Stimulated activated CD4-positive, alpha-beta T cell treated with anti-CD3 and anti-CD28 coated beads, Interleukin-2, amount 100 ng/mL, for 48 hours (primary cell): Measurements from ENCODE around the gene TMEM219.
A peak's percentile ranks its signal among the peaks of the same experiment; 100 is the strongest.
"Not testable (repeated sequence)": the region's sequence is repeated elsewhere in the genome, so short reads cannot be mapped to it uniquely, and the experiment has no call there.

Experiments
- DNase-seq, 2 donors: peaks; one replicate each; pipeline ENCODE4 v3.0.0-alpha.2; 2020

The TMEM219 gene

DNA sequence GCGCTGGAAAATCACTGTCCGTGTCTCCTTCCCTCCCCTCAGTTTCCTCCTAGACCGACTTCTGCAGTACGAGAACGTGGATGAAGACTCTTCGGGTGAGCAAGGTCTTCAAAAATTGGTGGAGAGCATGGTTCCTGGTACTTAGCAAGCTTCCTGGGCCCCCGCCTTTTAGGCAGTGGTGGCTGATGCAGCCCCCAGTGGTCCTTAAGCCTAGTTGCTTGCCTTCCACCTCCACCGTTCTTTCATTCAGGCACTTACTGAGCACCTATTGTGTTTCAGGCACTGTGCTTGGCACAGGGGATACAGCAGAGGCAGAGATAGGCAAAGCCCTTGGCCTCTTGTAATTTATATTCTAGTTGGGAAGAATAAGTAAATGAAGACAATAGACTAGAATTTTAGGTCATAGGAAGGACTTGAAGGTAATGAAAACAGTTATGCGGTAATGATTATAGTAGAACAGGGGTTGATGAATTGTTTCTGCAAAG is 34.9 kb downstream of the TMEM219 start:
- DNase-seq: no peak

DNA sequence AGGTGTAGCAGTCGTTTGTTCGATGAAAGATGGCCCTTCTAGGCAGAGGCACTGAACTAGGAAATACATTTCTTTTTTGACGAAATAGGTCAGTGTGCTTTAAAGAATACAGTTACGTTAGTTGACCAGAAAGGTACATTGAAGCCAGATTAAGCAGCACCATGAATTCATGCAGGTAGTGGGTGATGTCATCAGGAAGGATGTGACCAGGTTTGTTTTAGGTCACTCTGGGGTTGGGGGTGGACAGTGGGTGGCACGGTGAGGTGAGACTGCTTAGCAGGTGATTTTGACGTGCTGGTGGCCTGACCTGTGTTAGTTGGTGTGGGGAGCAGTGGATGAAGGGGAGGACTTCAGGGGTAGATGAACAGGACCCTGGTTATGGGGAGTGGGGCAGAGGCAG is 37.7 kb downstream of the TMEM219 start:
- no peak for DNase-seq

DNA sequence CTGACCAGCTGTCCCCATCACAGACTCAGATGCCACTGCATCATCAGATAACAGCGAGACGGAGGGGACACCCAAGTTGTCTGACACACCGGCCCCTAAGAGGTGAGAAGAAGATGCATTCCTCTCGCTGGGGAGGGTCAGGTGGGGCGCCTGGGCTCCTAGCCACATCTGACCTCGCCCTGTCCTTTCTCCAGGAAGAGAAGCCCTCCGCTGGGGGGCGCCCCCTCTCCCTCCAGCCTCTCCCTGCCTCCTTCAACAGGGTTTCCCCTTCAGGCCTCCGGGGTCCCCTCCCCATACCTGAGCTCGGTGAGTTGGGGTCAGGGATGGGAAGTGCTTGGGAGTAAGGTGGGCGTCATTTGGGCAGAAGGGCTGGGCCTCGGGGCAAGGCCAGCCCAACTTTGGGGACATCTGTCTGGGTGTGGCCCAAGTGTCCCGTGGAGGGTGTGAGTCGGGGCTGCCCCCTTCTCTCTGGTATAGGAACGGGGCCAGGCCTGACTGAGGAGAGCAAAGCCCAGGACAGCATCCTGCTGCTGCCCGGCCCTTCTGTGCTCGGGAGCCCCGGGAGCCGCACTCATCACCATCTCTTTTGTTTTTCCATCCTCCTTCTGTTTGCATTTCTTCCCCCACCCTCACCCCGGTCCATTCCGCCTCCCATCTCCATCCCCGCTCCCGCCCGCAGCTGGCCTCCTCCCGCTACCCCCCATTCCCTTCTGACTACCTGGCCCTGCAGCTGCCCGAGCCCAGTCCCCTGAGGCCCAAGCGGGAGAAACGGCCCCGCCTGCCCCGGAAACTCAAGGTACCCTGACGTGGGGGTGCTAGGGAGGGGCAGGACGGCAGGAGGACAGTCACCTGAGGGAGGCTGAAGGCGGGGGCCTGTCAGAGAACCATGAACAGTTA is 39.1 kb downstream of the TMEM219 start:
- no peak for DNase-seq

DNA sequence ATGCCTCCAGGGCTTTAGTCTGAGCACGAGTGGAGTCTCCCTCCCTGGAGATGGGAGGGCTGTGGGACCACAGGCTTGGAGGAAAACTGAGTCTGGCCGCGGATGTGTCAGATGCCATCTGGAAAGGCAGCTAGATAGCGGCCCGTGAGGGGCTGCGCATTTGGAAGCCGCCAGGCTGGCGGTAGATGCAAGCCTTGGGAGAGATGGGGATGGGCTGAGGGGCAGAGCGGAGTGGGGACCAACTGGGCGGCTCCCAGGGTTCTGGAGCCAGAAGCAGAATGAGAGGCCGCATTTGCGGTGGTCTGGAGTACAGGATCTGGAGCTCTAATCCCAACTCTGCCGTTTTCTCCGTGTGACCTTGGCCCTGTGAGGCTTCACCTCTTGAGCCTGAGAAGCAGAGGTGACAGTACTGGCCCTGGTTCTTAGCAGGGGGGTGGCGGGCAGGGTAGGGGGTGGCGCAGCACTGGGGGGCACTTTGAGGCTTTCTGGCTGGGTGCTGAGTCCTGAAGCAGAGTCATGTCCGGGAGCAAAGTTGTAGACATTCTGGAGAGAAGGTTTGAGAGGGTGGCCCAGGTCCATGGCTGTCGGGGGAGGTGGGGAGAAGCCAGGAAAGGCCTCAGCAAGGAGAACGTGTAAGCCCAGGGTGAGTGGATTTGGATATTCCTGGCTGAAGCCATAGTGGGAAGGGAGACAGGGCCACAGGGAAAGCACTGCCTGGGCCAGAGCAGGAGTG is 40.9 kb downstream of the TMEM219 start:
- no peak for DNase-seq

DNA sequence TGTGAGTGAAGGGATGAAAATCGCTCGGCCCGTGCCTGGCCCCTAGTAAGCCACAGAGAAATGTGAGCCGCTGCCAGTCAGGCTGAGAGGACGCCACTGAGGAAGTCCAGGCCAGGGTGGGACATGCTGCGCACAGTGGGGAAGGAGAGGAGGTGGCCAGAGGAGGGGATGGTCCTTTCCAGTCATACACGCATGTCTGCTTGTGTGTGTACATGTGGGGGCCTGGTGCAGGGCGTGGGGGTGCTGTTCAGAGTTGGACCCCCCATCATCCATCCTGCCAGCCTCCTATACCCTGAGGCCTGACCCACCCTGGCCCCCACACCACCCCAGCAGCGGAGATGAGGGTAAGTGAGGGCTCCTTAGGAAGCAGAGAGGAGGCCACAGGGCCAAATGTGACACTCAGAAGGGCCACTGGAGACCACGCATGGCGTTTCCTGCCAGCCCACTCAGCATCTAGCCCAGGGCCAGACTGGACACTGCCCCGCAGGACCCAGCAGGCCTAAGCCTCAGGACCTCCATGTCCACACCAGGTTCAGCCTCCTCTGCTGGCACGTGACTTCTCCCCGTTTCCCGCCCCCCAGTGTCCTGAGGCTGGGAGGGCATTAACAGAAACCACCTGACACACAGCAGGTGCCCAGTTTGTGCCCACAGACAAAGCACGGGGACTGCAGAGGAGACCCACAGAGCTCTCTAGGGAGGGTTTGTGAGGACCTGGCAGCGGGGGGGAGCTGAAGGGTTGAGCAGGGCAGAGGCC is 42.0 kb downstream of the TMEM219 start:
- no peak for DNase-seq

DNA sequence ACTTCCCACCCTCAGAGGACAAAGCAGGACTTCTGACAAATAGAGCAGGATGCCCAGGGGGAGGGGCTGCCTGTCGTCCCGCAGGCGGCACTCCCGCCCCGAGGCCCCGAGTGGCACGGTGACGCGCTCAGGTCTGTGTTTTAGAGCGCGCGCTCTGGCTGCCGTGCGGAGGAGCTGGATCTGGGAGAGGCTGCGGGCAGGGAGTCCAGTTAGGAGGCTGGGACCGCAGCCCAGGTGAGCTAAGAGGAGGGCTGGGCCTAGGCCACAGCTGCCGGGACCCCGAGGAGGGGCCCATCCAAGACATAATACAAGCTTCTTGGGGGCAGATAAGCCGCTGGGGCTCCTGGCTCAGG is 42.5 kb downstream of the TMEM219 start:
- DNase-seq: no peak

DNA sequence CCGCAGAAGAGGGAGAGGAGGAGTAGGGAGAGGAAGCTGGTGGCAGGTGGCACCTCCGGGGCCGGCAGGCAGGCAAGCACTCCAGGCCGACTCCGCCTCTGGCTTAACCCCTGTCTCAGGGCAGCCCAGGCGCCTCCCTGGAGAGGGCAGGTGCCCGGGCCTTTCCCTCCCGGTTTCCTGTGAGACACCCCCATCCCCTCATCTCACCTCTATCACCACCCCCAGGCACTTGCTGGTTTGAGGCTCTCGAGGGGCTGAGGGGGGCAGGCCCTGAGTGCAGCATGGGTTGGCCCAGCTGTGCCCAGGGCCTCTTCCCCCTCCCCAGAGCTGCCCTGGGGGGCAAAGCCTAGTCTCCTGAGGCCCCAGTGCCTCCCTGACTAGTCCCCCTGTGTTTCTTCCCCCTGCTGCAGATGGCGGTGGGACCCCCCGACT is 42.9 kb downstream of the TMEM219 start:
- no peak for DNase-seq

DNA sequence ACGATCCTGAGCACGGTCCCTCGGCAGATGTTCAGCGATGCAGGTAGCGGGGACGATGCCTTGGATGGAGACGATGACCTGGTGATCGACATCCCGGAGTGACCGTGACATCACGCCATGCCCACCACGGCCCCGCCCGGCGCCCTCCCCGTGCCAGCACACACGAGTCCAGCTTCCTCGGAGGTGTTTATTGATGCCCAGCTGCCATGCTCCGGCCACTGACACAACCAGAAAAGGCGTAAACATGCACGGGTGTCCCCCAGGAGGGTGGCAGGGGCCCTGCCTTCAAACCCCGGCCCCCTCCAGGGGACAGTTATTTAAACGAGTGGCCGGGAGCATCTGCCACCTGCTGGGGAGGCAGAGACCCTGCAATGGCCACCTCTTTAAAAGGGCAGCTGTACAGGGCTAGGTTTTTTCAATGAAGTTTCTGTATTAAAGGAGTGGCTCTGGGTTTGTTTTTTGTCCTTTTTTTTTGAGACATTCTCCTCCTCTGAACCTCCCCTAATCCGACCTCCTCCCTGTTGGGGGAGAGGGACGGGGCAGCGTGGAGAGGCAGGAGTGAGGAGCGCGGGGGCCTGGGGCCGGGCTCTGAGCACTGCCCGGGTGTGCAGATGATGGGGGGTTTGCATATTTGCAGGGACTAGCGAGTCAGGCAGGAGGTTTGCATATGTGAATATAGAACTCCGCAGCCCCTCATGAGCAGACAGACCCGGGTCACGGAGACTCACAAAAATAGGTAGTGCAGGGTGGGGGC is 43.6 kb downstream of the TMEM219 start:
- DNase-seq: peak in 1 of 2 donors; percentile 25

DNA sequence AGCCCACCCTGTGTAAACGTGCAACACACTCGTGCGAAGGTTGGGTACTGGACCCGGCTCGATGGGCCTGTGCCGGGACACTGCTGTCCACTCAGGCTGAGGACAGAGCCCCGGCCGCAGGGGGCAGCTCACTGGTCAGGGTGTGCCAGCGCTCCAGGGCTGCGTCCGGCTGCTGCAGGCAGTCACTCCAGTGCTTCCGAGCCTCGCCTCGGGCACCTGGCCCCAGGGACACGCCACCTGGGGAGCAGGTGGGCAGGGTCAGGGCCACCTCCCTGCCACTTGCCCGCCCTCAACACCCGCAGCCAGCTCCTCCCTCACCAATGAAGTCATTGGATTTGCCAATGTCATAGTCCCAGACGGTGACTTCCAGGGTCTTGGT is 44.2 kb downstream of the TMEM219 start:
- no peak for DNase-seq

DNA sequence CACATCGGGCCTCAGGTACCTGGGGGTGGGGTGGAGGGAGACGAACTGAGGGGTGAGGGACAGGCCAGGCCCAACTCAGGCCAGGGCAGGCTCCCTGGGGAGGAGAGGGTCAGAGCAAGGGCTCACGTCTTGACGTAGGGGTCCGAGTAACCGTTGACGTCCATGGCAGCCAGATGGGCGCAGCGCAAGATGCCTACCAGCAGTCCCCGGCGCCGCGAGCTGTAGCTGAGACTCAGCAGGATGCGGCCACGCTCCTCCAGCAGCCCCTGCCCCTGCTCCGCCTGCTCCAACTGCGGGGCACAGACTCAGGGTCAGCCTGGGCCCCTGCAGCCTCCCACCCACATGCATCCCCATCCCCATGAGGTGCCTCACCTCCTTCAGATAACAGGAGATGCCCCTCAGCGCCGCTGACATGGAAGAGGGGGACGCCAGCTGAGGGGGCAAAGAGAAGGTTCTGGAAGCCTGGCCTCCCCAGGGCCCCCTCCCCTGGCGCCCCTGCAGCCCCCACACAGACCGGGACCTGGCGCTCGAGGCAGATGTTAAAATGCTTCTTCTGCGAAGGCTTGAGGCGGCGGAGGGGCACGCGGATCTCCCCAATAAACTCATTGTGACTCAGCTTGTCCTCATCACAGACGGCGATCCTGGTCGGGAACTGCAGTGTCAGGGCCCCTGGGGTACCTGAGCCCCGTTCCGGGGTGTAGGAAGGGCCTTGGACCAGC is 44.9 kb downstream of the TMEM219 start:
- no peak for DNase-seq

DNA sequence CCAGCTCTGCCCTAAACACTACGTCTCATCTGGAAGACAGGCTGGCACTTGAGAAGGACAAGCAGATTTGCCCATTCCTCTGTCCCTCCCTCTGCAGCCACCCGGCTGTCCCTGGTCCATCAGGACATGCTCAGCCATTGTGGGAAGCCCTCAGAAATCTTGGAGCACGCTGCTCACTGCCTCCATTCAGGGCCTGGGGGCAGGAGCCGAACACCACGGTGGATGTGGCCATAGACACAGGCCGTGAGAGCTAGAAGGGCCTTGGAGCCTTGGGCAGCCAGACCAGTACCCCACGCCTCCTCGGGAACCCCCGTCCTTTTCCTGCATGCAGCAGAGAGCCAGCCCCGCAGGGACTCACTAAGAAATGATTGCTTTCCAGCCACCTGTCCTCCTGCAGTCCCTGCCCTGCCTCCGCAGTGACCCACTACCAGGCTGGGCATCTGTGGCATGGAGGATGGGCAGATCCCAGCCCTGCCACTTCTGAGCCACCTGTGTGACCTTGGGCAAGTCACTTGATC is 45.6 kb downstream of the TMEM219 start:
- no peak for DNase-seq

DNA sequence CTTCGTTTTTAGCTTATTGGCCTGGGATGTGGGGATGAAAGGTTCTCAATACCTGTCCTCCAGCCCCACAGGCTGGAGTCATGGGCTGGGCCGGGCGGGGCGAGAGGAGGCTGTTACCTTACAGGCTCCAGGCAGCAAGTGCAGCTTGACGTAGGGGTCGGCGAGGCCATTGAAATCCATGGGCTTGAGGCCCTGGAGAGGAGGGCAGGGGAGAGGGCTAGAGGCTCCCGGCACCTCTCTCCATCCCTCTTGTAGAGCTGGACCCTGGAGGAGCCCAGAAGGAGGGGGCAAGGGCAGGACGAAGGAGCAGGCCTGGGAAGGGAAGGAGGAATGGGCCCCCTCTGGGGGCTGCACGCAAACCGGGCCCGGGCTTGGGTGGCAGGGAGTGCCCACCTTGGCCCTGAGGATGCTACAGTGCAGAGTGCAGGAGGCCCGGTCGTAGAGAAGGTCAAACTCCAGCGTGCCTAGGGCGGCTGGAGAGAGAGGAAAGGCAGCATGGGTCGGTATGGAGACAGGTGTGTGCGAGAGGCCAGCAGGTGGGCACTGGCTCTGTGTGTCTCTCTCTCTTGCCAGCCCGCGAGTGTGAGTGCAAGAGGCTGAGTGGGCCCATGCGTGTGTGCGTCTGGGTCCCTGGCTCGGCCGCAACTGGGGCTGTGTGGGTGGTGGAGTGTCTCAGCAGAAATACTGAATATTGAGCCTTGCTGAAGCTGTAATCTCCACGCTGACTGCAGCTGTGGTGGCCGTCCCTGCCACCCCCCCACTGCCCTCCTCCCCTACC is 47.4 kb downstream of the TMEM219 start:
- no peak for DNase-seq

DNA sequence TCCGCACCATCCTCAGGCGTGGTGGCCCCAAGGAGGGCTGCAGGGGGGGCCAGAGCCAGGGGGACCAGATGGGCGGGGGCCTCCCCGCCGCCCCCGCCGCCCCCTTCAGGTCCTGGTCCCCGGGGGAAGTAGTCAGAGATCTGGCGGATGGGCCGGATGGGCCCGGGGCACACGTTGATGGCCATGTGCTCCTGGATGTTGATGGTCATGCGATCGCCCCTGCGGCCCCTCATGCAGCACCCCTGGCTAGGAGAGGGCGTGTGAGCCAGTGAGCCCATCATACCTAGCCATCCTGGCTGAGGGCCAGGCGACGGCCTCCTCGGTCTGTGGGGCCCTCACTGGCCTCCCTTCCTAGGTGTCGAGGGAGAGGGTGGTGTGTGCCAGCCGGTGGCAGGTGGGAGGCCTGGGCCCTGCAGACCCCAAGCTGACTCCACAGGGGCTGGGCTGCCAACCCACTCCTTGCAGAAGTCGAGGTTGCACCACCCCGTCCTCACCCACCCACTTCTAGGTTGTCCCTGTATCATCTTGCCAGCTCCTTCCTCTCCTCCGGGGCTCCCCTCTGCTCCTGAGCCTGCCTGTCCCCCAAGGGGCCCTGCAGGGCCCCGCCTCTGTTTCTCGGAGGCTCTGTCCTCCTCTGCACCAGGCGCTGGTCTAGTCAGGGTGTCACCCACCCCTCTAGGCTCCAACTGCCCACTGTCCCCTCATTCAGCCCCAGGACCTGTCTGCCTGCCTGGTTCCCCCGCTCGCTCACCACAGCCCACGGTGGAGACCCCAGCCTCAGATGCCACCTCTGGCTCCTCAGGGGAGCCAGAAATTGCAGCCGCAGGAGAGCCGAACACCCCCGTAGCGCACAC is 48.3 kb downstream of the TMEM219 start:
- no peak for DNase-seq

DNA sequence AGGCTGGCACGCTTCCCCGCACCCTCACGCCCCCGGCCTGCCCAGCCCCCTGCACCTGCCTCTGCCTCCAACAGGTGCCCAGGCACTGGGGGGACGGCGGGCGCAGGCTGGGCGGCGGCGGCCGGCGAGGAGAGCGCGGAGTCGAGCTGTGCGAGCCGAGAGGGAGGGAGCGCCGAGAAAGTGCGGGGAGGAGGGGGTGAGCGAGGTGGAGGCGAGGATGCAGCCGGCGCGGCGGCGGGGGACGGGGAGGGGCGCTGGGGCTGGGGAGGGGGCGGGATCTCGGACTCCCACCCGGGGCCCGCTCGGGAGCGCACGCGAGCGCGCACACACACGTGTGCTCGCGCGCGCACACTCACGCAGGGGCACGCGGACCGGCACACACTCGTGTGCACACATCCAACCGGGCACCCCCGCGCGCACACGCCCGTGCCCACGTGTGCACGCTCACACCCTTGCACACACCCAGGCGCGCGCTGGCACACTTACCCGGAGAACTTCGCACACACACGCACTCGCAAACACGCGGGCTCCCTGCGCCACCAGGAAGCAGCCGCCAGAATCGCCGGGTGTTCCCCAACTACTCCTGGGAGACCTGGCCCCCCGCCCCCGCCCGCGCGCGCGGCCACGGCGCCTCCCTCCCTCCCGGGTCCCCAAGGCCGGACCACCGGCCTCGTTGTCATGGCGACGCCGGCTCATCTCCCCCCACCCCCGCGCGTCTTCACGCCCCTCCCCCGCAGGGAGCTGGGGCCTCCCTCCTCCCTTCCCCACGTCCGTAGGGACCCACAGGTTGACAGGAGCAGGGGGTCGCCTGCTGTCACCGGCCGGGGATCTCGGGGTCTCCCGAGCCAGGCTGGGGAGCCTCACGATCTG is 49.2 kb downstream of the TMEM219 start, which contains the start of gene DOC2A:
TSS of gene DOC2A (minus strand) at position 184 of the 870 bp plus-strand sequence. CDS start 805 bp downstream, outside the sequence.
- no peak for DNase-seq

DNA sequence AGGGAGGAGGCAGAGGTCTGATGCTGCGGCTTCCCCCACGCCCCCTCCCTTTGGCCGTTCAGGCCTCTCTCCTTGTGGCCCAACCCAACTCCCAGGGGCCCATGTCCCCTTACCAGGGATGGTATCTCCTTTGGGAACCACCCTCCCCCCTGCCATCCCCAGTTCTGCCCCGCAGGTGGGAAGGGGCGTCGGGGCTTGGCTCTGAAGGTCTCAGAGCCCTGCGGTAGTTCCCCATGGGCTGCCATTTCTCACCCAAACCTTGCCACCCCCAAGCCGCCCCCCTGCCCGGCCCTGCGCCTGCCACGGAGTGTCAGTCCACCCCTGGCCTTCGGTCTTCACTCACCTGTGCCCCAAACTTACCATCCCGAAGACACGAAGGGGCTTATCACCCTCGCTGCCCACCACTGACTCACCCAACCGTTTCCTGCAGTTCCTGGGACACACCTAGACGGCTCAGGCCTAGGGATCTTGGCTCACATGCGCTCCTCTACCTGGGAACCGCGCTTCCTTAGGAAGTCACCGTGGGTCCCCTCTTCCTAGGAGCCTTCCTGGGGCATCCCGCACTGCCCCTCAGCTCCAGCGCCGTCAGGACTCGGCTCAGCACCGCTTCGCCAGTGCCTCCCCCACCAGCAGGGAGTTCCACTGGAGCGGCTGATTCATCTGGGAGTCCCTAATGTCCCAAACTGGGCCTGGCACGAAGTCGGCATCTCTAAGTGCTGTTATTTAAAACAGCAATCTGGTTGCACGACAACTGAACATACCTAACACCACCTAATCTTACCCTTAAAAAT is 50.0 kb downstream of the TMEM219 start:
- DNase-seq: no peak

DNA sequence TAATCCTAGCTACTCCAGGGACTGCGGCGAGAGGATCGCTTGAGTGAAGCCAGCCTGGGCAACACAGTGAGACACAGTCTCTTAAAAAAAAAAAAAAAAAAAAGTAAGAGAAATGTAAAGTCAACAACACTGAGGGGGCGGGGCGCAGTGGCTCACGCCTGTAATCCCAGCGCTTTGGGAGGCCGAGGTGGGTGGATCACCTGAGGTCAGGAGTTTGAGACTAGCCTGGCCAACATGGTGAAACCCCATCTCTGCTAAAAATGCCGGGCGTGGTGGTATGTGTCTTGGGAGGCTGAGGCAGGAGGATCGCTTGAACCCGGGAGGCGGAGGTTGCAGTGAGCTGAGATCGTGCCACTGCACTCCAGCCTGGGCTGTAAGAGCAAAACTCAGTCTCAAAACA is 50.7 kb downstream of the TMEM219 start:
- DNase-seq: not testable (repeated sequence)

DNA sequence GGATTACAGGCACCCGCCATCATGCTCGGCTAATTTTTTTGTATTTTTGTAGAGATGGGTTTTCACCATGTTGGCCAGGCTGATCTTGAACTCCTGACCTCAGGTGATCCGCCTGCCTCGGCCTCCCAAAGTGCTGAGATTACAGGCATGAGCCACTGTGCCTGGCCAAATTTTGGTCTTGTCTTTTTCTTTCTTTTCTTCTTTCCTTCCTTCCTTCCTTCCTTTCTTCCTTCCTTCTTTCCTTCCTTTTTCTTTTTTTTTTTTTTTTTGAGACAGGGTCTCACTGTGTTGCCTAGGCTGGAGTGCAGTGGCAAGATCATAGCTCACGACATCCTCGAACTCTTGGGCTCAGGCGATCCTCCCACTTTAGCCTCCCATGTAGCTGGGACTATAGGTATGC is 53.6 kb downstream of the TMEM219 start:
- not testable (repeated sequence) for DNase-seq
